Neural cell (in vitro differentiated cells): Measurements from ENCODE around the gene UTY. TPM values are rescaled to one million over a fixed set of nuclear protein-coding genes. Genes with fewer than 3 reads are reported as not detected.

ENCODE experiments used
- H2AFZ ChIP-seq: fragments of 200-600, 300-800 bp; sonication (generic), shearing (Covaris generic); 2 replicates; pipeline ENCODE4 v1.6.0; 2014; ENCODE audit warnings: low read depth, mild to moderate bottlenecking, antibody characterized with exemption, low read length, moderate library complexity
- H3F3A ChIP-seq: fragments of 200-600 bp; shearing (Covaris generic); 2 replicates; pipeline ENCODE4 v1.6.1; 2016; ENCODE audit warnings: mild to moderate bottlenecking, moderate library complexity, mixed read lengths, antibody characterized with exemption, low read length; ENCODE audit not compliant: insufficient read depth, poor library complexity, severe bottlenecking
- H3K27ac ChIP-seq: fragments of 200-600, 300-800 bp; sonication (generic), shearing (Covaris generic); 2 replicates; pipeline ENCODE4 v1.5.1; 2014; ENCODE audit warnings: mild to moderate bottlenecking, low read length, moderate library complexity
- H3K27me3 ChIP-seq: fragments of 300-800, 200-600 bp; sonication (generic), shearing (Covaris generic); 2 replicates; pipeline ENCODE4 v1.6.0; 2014; ENCODE audit warnings: mild to moderate bottlenecking, low read depth, low read length, moderate library complexity; ENCODE audit not compliant: insufficient read depth
- H3K36me3 ChIP-seq: fragments of 300-800, 200-600 bp; sonication (generic), shearing (Covaris generic); 2 replicates; pipeline ENCODE4 v1.5.1; 2014; ENCODE audit warnings: mild to moderate bottlenecking, antibody characterized with exemption, low read length, moderate library complexity; ENCODE audit not compliant: insufficient read depth
- H3K4me2 ChIP-seq: fragments of 300-800, 200-600 bp; sonication (generic), shearing (Covaris generic); 2 replicates; pipeline ENCODE4 v1.6.0; 2014; ENCODE audit warnings: mild to moderate bottlenecking, low read length
- H3K4me3 ChIP-seq: fragments of 300-800, 200-600 bp; sonication (generic), shearing (Covaris generic); 2 replicates; pipeline ENCODE4 v1.5.1; 2014; ENCODE audit warnings: mild to moderate bottlenecking, low read length, moderate library complexity
- H3K79me2 ChIP-seq: fragments of 200-600 bp; shearing (Covaris generic); replicated peaks from 2 replicates; pipeline ENCODE4 v1.6.0; 2014; ENCODE audit warnings: mild to moderate bottlenecking, low read length, moderate library complexity; ENCODE audit not compliant: insufficient read depth
- H3K9ac ChIP-seq: fragments of 300-800, 200-600 bp; sonication (generic), shearing (Covaris generic); 2 replicates; pipeline ENCODE4 v1.6.1; 2016; ENCODE audit warnings: mild to moderate bottlenecking, low read length, mixed read lengths
- H3K9me2 ChIP-seq: fragments of 200-600 bp; shearing (Covaris generic); 2 replicates; pipeline ENCODE4 v1.6.1; 2016; ENCODE audit warnings: mild to moderate bottlenecking, low read length, mixed read lengths; ENCODE audit not compliant: insufficient read depth
- H3K9me3 ChIP-seq: fragments of 200-600, 300-800 bp; sonication (generic), shearing (Covaris generic); 2 replicates; pipeline ENCODE4 v1.6.1; 2016; ENCODE audit warnings: mild to moderate bottlenecking, mixed run types, low read length, moderate library complexity, mixed read lengths
- H4K20me1 ChIP-seq: fragments of 200-600 bp; shearing (Covaris generic); 2 replicates; pipeline ENCODE4 v1.6.1; 2016; ENCODE audit warnings: mild to moderate bottlenecking, mixed run types; ENCODE audit not compliant: insufficient read depth
- CTCF ChIP-seq: fragments of 450-650 bp; IDR thresholded peaks from 2 replicates; pipeline ENCODE4 v1.5.1; 2014; ENCODE audit warnings: antibody characterized with exemption, mild to moderate bottlenecking, moderate library complexity; ENCODE audit not compliant: poor library complexity, severe bottlenecking
- EP300 ChIP-seq: fragments of 450-650 bp; conservative IDR thresholded peaks from 2 replicates; pipeline ENCODE4 v1.6.1; 2014; ENCODE audit warnings: antibody characterized with exemption, mild to moderate bottlenecking, moderate library complexity; ENCODE audit not compliant: poor library complexity, severe bottlenecking
- EZH2 ChIP-seq: fragments of 200-600, 300-800 bp; shearing (Covaris generic), sonication (generic); IDR thresholded peaks from 2 replicates; pipeline ENCODE4 v1.6.1; 2014; ENCODE audit warnings: antibody characterized with exemption, low read length, borderline replicate concordance, mild to moderate bottlenecking; ENCODE audit not compliant: insufficient read depth, poor library complexity, severe bottlenecking
- MXI1 ChIP-seq: fragments of 450-650 bp; conservative IDR thresholded peaks from 2 replicates; pipeline ENCODE4 v1.6.1; 2014; ENCODE audit warnings: antibody characterized with exemption, mild to moderate bottlenecking; ENCODE audit not compliant: poor library complexity, severe bottlenecking
- POLR2AphosphoS5 ChIP-seq: IDR thresholded peaks from 2 replicates; pipeline ENCODE4 v1.6.1; 2012
- RAD21 ChIP-seq: fragments of 450-650 bp; conservative IDR thresholded peaks from 2 replicates; pipeline ENCODE4 v1.6.1; 2014; ENCODE audit warnings: antibody characterized with exemption, mild to moderate bottlenecking, moderate library complexity
- REST ChIP-seq: IDR thresholded peaks from 2 replicates; pipeline ENCODE4 v1.6.1; 2012; ENCODE audit warnings: borderline replicate concordance
- SMC3 ChIP-seq: fragments of 450-650 bp; conservative IDR thresholded peaks from 2 replicates; pipeline ENCODE4 v1.6.1; 2014; ENCODE audit warnings: antibody characterized with exemption, mild to moderate bottlenecking, moderate library complexity; ENCODE audit not compliant: poor library complexity
- TAF1 ChIP-seq: IDR thresholded peaks from 2 replicates; pipeline ENCODE4 v1.6.1; 2012; ENCODE audit warnings: low read depth
- polyA plus RNA-seq: library from polyadenylated mRNA; depleted of rRNA; stranded (reverse); fragments of >200 nt; gene quantifications from 2 replicates; pipeline ENCODE4 v1.2.3, GENCODE V29; 2014

The UTY gene
- polyA plus RNA-seq, 1 donor from 2014 or later, result 17.5 TPM

GRCh38 chrY:13478126-13478785 lies 1.6 kb downstream of the UTY start:
- peak overlapping the region; percentile 86 for H3K9ac ChIP-seq
- H2AFZ ChIP-seq, result no peak overlapping the region
- H3K4me3 ChIP-seq, result peak overlapping the region; percentile 83

GRCh38 chrY:13474997-13475396 lies 4.8 kb downstream of the UTY start:
- H3K27me3 ChIP-seq, result no peaks in the 10 kb centered on the region
- no peak overlapping the region for H3K4me3 ChIP-seq
- no peaks in the 10 kb centered on the region for H3K9me3 ChIP-seq
- H4K20me1 ChIP-seq, result no peaks in the 10 kb centered on the region
- no peak overlapping the region for H2AFZ ChIP-seq
- peaks cover 43% of the 10 kb centered on the region for H3K79me2 ChIP-seq
- H3K4me2 ChIP-seq, result no peak overlapping the region
- H3K9me2 ChIP-seq, result no peaks in the 10 kb centered on the region
- no peak overlapping the region for H3K9ac ChIP-seq
- no peak overlapping the region for H3K27ac ChIP-seq
- TF ChIP-seq REST, result no peak
- TF ChIP-seq POLR2AphosphoS5, result no peak
- no peak for TF ChIP-seq MXI1
- no peak for TF ChIP-seq TAF1
- TF ChIP-seq RAD21, result no peak
- no peak for TF ChIP-seq EP300
- H3K36me3 ChIP-seq, result no peaks in the 10 kb centered on the region
- no peaks in the 10 kb centered on the region for H3F3A ChIP-seq

More at GRCh38 chrY:13478126-13478785, 1.6 kb downstream of the UTY start:
- no peaks in the 10 kb centered on the region for H3K27me3 ChIP-seq
- H3K9me3 ChIP-seq, result no peaks in the 10 kb centered on the region
- no peaks in the 10 kb centered on the region for H3K36me3 ChIP-seq
- TF ChIP-seq EZH2, result no peak
- TF ChIP-seq REST, result no peak
- TF ChIP-seq EP300, result no peak
- TF ChIP-seq CTCF, result no peak
- TF ChIP-seq SMC3, result no peak
- no peak for TF ChIP-seq POLR2AphosphoS5
- no peak for TF ChIP-seq MXI1
- TF ChIP-seq TAF1, result no peak
- no peak for TF ChIP-seq RAD21
- no peaks in the 10 kb centered on the region for H4K20me1 ChIP-seq
- H3F3A ChIP-seq, result no peaks in the 10 kb centered on the region
- no peak overlapping the region for H3K4me2 ChIP-seq
- peak overlapping the region; percentile 92 for H3K27ac ChIP-seq
- H3K9me2 ChIP-seq, result no peaks in the 10 kb centered on the region
- H3K79me2 ChIP-seq, result peaks cover 35% of the 10 kb centered on the region
